GM12865 (cell line): ENCODE results near the gene ERC2.

Experiments used
- DNase-seq: peaks from one replicate; pipeline ENCODE4 v3.0.0; 2010; ENCODE audit warnings: low read depth
- H3K4me3 ChIP-seq: 2 replicates; pipeline ENCODE4 v1.5.1; 2011; ENCODE audit warnings: mild to moderate bottlenecking, low read depth, low read length, control low read depth
- TF ChIP-seq, protein P1 (sequence below): IDR thresholded peaks from 2 replicates; pipeline ENCODE4 v1.5.1; 2011; ENCODE audit warnings: low read length, control low read depth, low read depth, inconsistent platforms; ENCODE audit not compliant: insufficient read depth; ENCODE audit errors: missing control alignments

The ERC2 gene

DNA sequence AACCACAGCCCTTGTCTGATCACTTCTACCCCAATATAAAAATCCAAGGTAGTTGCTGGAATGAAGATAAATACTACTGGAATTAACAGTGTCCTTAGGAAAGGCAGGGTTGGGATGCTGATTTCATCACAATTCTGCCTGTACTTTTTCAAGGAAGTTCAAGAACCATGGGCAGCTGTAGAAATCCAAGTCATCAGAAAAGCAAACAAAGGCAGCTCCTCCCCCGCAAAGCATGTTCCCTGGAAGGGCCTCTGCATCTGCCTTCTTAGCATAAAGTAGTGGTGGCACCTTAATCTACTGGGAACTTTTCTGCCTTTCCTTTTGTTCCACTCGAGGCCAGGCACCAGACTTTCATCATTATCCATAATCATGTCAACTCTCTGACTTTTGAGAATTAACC is 54.4 kb downstream of the ERC2 start:
- H3K4me3 ChIP-seq: no peak overlapping the region
- TF ChIP-seq, protein P1, sequence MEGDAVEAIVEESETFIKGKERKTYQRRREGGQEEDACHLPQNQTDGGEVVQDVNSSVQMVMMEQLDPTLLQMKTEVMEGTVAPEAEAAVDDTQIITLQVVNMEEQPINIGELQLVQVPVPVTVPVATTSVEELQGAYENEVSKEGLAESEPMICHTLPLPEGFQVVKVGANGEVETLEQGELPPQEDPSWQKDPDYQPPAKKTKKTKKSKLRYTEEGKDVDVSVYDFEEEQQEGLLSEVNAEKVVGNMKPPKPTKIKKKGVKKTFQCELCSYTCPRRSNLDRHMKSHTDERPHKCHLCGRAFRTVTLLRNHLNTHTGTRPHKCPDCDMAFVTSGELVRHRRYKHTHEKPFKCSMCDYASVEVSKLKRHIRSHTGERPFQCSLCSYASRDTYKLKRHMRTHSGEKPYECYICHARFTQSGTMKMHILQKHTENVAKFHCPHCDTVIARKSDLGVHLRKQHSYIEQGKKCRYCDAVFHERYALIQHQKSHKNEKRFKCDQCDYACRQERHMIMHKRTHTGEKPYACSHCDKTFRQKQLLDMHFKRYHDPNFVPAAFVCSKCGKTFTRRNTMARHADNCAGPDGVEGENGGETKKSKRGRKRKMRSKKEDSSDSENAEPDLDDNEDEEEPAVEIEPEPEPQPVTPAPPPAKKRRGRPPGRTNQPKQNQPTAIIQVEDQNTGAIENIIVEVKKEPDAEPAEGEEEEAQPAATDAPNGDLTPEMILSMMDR: no peak
- no peak for DNase-seq

DNA sequence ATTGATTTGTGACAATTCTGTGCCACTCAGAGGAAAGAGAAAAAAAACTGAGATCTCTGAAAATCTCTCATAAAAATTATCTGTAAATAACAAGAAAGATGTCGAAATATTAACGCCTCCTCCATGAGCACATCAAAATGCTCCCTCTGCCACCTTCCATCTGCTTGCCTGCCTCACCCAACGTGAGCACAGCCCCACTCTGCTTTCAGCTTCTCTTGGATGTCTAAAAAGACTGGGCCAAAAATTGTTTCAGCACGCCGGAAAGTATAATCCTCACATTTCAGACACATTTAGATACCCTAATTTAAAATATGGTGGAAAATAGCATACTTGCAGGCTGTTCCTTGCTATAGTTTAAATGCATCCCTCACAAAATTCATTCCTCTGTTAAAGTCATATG is 57.1 kb downstream of the ERC2 start:
- H3K4me3 ChIP-seq: no peak overlapping the region
- no peak for DNase-seq
- TF ChIP-seq, protein P1: no peak

DNA sequence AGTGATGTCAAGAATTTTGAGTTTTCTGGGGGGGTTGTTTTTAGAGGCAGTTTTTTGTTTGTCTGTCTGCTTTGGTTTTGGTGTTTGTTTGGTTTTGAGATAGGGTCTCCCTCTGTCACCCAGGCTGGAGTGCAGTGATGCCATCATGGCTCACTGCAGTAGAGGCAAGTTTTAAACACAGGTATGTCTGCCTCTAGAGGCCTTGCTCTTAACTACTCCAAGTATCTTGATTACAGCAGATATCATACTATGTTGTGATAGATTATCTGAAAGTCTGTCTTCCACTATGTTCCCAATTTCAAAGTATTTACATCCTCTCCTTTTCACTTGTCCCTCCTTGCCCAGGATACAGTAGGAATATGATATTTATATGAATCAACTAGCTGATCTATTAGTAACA is 57.7 kb downstream of the ERC2 start:
- no peak overlapping the region for H3K4me3 ChIP-seq
- DNase-seq: no peak
- TF ChIP-seq, protein P1: no peak

DNA sequence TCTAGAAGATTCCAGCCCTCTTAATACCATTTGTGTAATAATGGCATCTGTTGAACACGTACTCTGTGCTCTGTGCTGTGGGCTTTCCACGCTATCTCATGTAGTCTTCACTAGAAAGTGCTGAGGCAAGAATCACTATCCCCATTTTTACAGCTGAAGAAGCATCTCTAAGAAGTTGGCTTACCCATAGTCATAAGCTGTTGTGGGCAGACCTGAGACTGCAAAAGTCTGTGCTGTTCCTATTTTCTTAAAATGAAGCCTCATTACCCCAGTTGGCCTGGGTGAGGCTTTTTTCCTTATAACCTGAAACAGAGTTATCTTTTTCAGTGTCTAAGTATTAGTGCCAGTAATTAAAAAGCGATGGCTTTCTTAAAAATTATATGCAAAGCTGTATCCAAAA is 58.5 kb downstream of the ERC2 start:
- TF ChIP-seq, protein P1: no peak

DNA sequence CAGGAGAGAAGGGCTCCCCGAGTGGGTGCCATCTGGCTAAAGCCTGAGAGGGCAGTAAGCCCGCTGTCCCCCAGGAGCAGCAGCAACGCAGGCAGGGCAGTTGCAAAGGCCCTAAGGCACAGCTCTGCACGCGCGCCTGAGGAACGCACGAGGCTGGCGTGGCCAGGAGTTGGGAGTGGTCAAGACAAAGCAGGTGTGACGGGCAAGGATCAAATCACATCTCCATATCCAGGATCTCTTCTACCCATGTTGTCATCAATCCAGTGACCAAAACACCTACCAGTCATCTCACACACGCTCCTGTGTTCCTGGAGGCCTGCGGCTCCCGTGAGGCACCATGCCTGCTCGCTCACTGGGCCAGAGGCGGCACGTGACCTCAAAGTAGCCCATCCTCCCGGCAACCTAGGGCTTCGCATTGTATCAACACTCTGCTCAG is 59.5 kb downstream of the ERC2 start:
- DNase-seq: no peak

More for the DNA sequence above, 58.5 kb downstream of the ERC2 start:
- no peak for DNase-seq
- H3K4me3 ChIP-seq: no peak overlapping the region

DNA sequence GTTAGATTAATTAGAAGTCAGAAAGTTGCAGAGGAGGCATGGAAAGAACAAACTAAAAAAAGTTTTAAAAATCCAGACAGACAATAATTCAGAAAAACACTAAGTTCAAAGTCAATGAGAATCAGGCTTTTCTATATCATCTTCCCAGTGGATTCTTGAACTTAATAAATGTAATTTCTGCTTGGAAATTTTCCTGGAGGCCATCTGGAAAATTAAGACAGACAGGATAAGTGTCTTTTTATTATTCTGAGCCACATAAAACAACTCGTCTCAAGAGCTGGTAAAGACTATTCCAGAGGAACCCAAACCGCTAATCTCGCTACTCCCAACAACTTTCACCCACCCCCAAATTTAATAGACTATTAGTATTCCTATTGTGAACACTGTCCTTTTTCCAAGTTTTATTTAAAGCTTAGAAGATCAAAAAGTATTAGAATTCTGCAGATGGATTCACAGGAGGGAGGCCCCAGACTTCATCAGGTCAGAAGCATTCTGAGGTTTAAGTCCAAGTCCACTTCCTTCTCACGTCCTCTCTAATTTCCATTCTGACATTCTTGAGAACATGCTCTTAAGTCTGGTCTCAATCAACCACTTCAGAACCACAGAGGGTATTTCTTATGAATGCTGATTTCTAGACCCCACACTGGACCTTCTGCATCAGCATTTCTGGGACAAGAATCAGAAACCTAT is 61.3 kb downstream of the ERC2 start:
- TF ChIP-seq, protein P1: no peak
- DNase-seq: no peak
- H3K4me3 ChIP-seq: no peak overlapping the region

More for the DNA sequence above, 59.5 kb downstream of the ERC2 start:
- TF ChIP-seq, protein P1: no peak
- H3K4me3 ChIP-seq: no peak overlapping the region

DNA sequence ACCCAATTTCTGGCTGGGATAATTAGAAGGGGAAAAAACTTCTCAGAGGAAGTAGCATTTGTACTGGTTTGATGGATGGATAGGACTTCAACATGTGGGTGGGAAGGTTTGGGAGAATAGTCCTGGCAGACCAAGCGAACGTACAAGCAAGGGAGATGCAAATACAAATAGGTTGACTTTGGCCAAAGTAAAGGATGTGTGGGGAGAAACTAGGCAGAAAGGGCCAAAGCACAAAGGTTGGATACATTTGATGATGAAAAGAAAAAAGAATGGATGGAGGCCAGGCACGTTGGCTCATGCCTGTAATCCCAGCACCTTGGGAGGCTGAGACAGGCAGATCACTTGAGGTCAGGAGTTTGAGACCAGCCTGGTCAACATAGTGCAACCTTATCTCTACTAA is 63.4 kb downstream of the ERC2 start:
- H3K4me3 ChIP-seq: no peak overlapping the region
- TF ChIP-seq, protein P1: no peak
- no peak for DNase-seq
